Testis (tissue), 3 donors: Measurements from ENCODE around the gene LIF. TPM values are rescaled to one million over a fixed set of nuclear protein-coding genes. Genes with fewer than 3 reads are reported as not detected.

Experiments
- DNase-seq: peaks from one replicate; pipeline ENCODE4 v3.0.0-alpha.2; 2019
- H3K27ac ChIP-seq, 2 donors: fragments of 200-600 bp; sonication (generic); one replicate each; pipeline ENCODE4 v1.5.1; 2019
- H3K27me3 ChIP-seq: fragments of 200-600 bp; sonication (generic); one replicate; pipeline ENCODE4 v1.5.1; 2019
- H3K36me3 ChIP-seq: fragments of 200-600 bp; sonication (generic); one replicate; pipeline ENCODE4 v1.5.1; 2017; ENCODE audit warnings: low read depth; ENCODE audit errors: missing control alignments
- H3K4me1 ChIP-seq: fragments of 200-600 bp; sonication (generic); one replicate; pipeline ENCODE4 v1.5.1; 2019
- H3K4me3 ChIP-seq, 2 donors: fragments of 200-600 bp; sonication (generic); one replicate each; pipeline ENCODE4 v1.5.1; 2017 to 2019
- H3K9me3 ChIP-seq: fragments of 200-600 bp; sonication (generic); one replicate; pipeline ENCODE4 v1.5.1; 2017
- CTCF ChIP-seq, 3 experiments: fragments of 450-650 bp in 2 of 3; fragments of 200-600 bp in 1 of 3; sonication (generic) in 1 of 3; IDR thresholded peaks; one replicate each; pipeline ENCODE4 v1.5.1; 2016 to 2019; ENCODE audit warnings: antibody characterized with exemption in 3 of 3, mild to moderate bottlenecking in 2 of 3, moderate library complexity in 1 of 3
- POLR2A ChIP-seq: fragments of 450-650 bp; IDR thresholded peaks from one replicate; pipeline ENCODE4 v1.6.1; 2017; ENCODE audit warnings: antibody characterized with exemption, mild to moderate bottlenecking, moderate library complexity
- WGBS, 2 donors: methylation state at CpG; one replicate each; pipeline ENCODE4 v1.1.5; 2018; 5-methylcytosine and 5-hydroxymethylcytosine counted together
- intact Hi-C: fragments of 100-400 bp; cut with DNase I; formaldehyde crosslinking; loops from one replicate; pipeline ENCODE4 v1.15.1; 2023; ENCODE audit warnings: low total_unique reads
- polyA plus RNA-seq: library from polyadenylated mRNA; stranded (reverse); fragments of 350-450 nt; fragmentation: Illumina TruSeq; extraction: RNeasy Lipid Tissue Mini Kit (QIAGEN cat#74804); gene quantifications from one replicate; pipeline ENCODE4 v1.2.3, GENCODE V29; 2014; ENCODE audit warnings: low read depth, low replicate concordance; ENCODE audit not compliant: insufficient read depth
- total RNA-seq, 2 donors: library from RNA; depleted of rRNA; stranded (reverse); fragments of >200 nt; gene quantifications; one replicate each; pipeline ENCODE4 v1.2.3, GENCODE V29; 2016

LIF gene
- total and polyA plus RNA-seq, 3 donors from 2014 or later = 0.08 to 1.4 (median 1.4) TPM

DNA sequence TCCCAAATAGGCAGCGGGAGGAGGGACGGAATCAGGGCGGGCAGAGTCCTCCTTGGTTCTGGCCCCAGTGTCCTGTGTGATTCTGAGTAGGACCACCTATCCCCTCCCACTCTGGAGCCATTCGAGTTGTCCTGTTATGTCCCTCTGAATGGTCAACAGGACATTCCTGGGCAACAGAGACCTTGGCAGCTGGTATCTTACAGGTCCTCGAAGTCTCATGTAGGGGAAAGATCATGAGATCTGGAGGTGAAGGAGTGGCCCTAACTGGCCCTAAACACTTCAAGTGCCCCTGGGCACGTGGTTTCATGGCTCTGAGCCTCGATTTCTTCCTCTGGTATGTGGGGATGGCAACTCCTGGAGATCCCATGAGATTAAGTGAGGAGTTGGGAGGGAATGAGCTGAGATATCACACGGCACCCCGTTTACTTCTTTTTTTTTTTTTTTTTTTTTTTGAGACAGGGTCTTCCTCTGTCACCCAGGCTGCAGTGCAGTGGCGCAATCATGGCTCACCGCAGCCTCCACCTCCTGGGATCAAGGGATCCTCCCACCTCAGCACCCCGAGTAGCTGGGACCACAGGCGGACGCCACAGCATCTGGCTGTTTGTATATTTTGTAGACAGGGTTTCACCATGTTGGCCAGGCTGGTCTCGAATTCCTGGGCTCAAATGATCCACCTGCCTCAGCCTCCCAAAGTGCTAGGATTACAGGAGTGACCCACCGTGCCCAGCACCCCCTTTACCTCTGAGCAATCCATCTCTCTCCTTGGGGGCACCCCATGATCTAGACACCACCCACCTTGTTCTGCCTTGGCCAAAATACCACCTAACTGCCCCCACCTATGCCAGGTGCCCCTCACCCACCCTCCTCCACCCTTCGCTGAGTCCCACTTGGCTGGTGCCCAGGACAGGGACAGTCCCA lies 6.8 kb downstream of the LIF start:
- no peak for DNase-seq
- 89 to 93% methylated on average over 17 of the region's 17 CpGs for WGBS, 2 donors
- TF ChIP-seq POLR2A (no peak), CTCF (IDR thresholded peaks at IDR 0.05) (no peak)
- Histone ChIP-seq H3K27ac (no peak overlapping the region), H3K36me3 (no peaks in the 10 kb centered on the region), H3K4me1 (peaks cover 29% of the 10 kb centered on the region), H3K27me3 (no peaks in the 10 kb centered on the region), H3K4me3 (no peak overlapping the region), H3K9me3 (no peaks in the 10 kb centered on the region)
- intact Hi-C loops = no loop called here

GRCh38 chr22:30238661-30239487 lies 7.7 kb downstream of the LIF start:
- intact Hi-C loops = no loop called here
- H3K9me3 ChIP-seq = no peaks in the 10 kb centered on the region
- H3K4me3 ChIP-seq = no peak overlapping the region
- H3K27me3 ChIP-seq = no peaks in the 10 kb centered on the region
- no peaks in the 10 kb centered on the region for H3K36me3 ChIP-seq
- no peak overlapping the region for H3K27ac ChIP-seq
- peaks cover 31% of the 10 kb centered on the region for H3K4me1 ChIP-seq
- TF ChIP-seq POLR2A (no peak), CTCF (IDR thresholded peaks at IDR 0.05) (no peak)
- peak; percentile 71 for DNase-seq
- WGBS, 2 donors = 69 to 73% methylated on average over 23 to 27 of the region's 27 CpGs

GRCh38 chr22:30238136-30238535 lies 8.4 kb downstream of the LIF start:
- Histone ChIP-seq H3K4me1 (peaks cover 31% of the 10 kb centered on the region), H3K9me3 (no peaks in the 10 kb centered on the region), H3K36me3 (no peaks in the 10 kb centered on the region), H3K27me3 (no peaks in the 10 kb centered on the region), H3K27ac (no peak overlapping the region), H3K4me3 (no peak overlapping the region)
- TF ChIP-seq CTCF (IDR thresholded peaks at IDR 0.05) (no peak), POLR2A (no peak)
- 54 to 82% methylated on average over 7 to 9 of the region's 9 CpGs for WGBS, 2 donors
- DNase-seq = no peak
- intact Hi-C loops = no loop called here

DNA sequence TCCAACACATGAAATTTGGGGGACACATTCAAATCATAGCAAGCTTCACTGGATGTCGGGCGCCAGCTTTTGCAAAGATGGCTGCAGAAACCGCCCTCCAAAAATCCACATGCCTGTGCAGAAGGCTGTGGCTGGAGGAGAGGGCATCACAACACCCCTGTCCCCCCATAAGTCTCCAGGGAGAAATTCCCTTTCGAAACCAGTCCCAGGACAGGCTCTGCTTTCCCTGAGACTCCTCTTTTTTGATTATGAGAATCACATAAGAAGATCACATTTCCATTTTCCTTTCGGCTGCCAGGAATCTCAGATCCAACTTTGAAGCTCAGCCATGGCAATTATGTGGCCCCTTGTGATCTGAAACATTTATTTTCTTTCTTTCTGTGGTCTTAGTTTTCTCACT lies 9.7 kb downstream of the LIF start:
- no peak for TF ChIP-seq POLR2A
- no peak for TF ChIP-seq CTCF (IDR thresholded peaks at IDR 0.05)
- Histone ChIP-seq H3K4me1 (peaks cover 31% of the 10 kb centered on the region), H3K9me3 (no peaks in the 10 kb centered on the region), H3K4me3 (no peak overlapping the region), H3K27ac (no peak overlapping the region), H3K27me3 (no peaks in the 10 kb centered on the region), H3K36me3 (no peaks in the 10 kb centered on the region)
- 96 to 99% methylated on average over 5 of the region's 5 CpGs for WGBS, 2 donors
- intact Hi-C loops = no loop called here
- no peak for DNase-seq
